22Rv1 (cell line): Measurements from ENCODE around the gene GMDS.

Experiments
- CTCF ChIP-seq: fragments of 450-650 bp; IDR thresholded peaks from 2 replicates; pipeline ENCODE4 v1.5.1; 2017; ENCODE audit warnings: mild to moderate bottlenecking
- ZFX ChIP-seq: fragments of 450-650 bp; IDR thresholded peaks from 2 replicates; pipeline ENCODE4 v1.6.1; 2017; ENCODE audit warnings: antibody characterized with exemption, borderline replicate concordance

DNA sequence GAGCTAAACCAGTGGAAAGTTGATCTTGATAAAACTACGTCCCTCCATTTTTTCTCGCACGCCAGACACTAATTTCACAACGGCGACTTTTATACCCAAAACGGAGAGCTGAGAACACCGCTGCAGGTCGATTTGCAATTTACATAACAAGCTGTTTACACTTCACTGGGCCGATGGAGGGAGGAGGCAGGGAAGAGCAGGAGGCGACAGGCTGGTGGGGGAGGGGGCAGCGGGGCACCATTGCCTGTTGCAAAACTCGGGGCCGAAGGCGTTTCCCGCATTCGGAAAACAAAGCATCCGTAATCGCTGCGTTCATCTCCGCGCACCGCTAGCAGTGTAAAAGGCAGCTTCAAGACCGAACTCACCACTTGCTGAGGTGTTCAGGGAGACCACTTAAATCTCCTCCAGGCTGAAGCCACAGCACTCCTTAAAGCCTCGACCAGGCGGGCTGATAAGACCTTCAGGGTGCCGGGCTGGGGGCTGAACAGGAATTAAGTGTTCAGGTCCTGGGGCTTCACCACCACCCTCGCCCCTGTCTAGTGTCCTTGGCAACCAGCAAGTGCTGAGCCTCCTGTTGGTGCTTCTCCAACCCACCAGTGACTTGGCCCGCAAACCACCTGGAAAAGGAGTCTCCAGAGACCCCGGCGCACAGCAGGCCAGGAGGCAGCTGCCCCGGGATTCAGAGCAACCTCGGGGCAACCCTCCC is 637.7 kb downstream of the GMDS start:
- TF ChIP-seq CTCF = no peak
- no peak for TF ChIP-seq ZFX
